GM19351 (cell line): Measurements from ENCODE around the gene SCN2A.
A peak's percentile ranks its signal among the peaks of the same experiment; 100 is the strongest.
"Not testable (repeated sequence)": the region's sequence is repeated elsewhere in the genome, so short reads cannot be mapped to it uniquely, and the experiment has no call there.

Experiments
- ATAC-seq: cut with Tn5 transposase; IDR thresholded peaks from one replicate; pipeline ENCODE4 v1.9.1; 2021; ENCODE audit warnings: mild to moderate bottlenecking, moderate library complexity; ENCODE audit not compliant: unreplicated experiment

Gene SCN2A

GRCh38 chr2:165312999-165313398 lies 73.8 kb downstream of the SCN2A start:
- ATAC-seq: no peak

- no peak for ATAC-seq
Measured at GRCh38 chr2:165313509-165313908, 74.3 kb downstream of the SCN2A start.

GRCh38 chr2:165328272-165328671 lies 89.1 kb downstream of the SCN2A start:
- ATAC-seq: no peak

- not testable (repeated sequence) for ATAC-seq
Measured at GRCh38 chr2:165344276-165344675, 105.1 kb downstream of the SCN2A start.

GRCh38 chr2:165348441-165348840 lies 109.2 kb downstream of the SCN2A start:
- no peak for ATAC-seq

- no peak for ATAC-seq
Measured at GRCh38 chr2:165349181-165349580, 110.0 kb downstream of the SCN2A start.

- ATAC-seq: peak; percentile 90
Measured at GRCh38 chr2:165357758-165358157, 118.5 kb downstream of the SCN2A start.

GRCh38 chr2:165361514-165361913 lies 122.3 kb downstream of the SCN2A start:
- no peak for ATAC-seq

GRCh38 chr2:165369131-165369897 lies 130.1 kb downstream of the SCN2A start:
- no peak for ATAC-seq

- no peak for ATAC-seq
Measured at GRCh38 chr2:165369898-165370296, 130.7 kb downstream of the SCN2A start.

GRCh38 chr2:165371356-165371755 lies 132.1 kb downstream of the SCN2A start:
- ATAC-seq: no peak

GRCh38 chr2:165373278-165374010 lies 134.2 kb downstream of the SCN2A start:
- ATAC-seq: no peak

- no peak for ATAC-seq
Measured at GRCh38 chr2:165376571-165376975, 137.4 kb downstream of the SCN2A start.

GRCh38 chr2:165382362-165382761 lies 143.1 kb downstream of the SCN2A start:
- no peak for ATAC-seq

- ATAC-seq: no peak
Measured at GRCh38 chr2:165390875-165391274, 151.7 kb downstream of the SCN2A start.

GRCh38 chr2:165391791-165392190 lies 152.6 kb downstream of the SCN2A start:
- no peak for ATAC-seq

- ATAC-seq: not testable (repeated sequence)
Measured at GRCh38 chr2:165398603-165399002, 159.4 kb downstream of the SCN2A start.

GRCh38 chr2:165401285-165401852 lies 162.2 kb downstream of the SCN2A start:
- peak; percentile 81 for ATAC-seq

- ATAC-seq: no peak
Measured at GRCh38 chr2:165402162-165402561, 162.9 kb downstream of the SCN2A start.

- ATAC-seq: no peak
Measured at GRCh38 chr2:165406173-165406572, 167.0 kb downstream of the SCN2A start.

- ATAC-seq: no peak
Measured at GRCh38 chr2:165407466-165407865, 168.3 kb downstream of the SCN2A start.

GRCh38 chr2:165408186-165408585 lies 169.0 kb downstream of the SCN2A start:
- no peak for ATAC-seq
